HUES48 (cell line): Measurements from ENCODE around the gene C20orf144.
A peak's percentile ranks its signal among the peaks of the same experiment; 100 is the strongest.

ENCODE experiments used
- H3K27ac ChIP-seq: one replicate; pipeline ENCODE4 v1.7.0; 2013; ENCODE audit warnings: low read depth, low read length, inconsistent platforms
- H3K27me3 ChIP-seq: 2 replicates; pipeline ENCODE4 v1.6.1; 2013; ENCODE audit warnings: mild to moderate bottlenecking, low read length; ENCODE audit not compliant: control insufficient read depth, insufficient read depth
- H3K36me3 ChIP-seq: 2 replicates; pipeline ENCODE4 v1.6.1; 2013; ENCODE audit warnings: low read length; ENCODE audit not compliant: control insufficient read depth, insufficient read depth
- H3K4me1 ChIP-seq: 2 replicates; pipeline ENCODE4 v1.6.1; 2013; ENCODE audit warnings: mild to moderate bottlenecking, low read length; ENCODE audit not compliant: control insufficient read depth, insufficient read depth
- H3K4me3 ChIP-seq: 2 replicates; pipeline ENCODE4 v1.5.1; 2013; ENCODE audit warnings: mild to moderate bottlenecking, low read depth, low read length
- H3K9ac ChIP-seq: 2 replicates; pipeline ENCODE4 v1.6.1; 2013; ENCODE audit warnings: mild to moderate bottlenecking, low read depth, low read length, moderate library complexity
- H3K9me3 ChIP-seq: 2 replicates; pipeline ENCODE4 v1.6.1; 2013; ENCODE audit warnings: low read length; ENCODE audit not compliant: control insufficient read depth, insufficient read depth

The C20orf144 gene

GRCh38 chr20:33702861-33703260, 40.7 kb downstream of the C20orf144 start:
- Histone ChIP-seq H3K4me3 (no peak overlapping the region), H3K9ac (no peak overlapping the region), H3K27me3 (no peaks in the 10 kb centered on the region), H3K4me1 (no peaks in the 10 kb centered on the region), H3K27ac (no peak overlapping the region), H3K9me3 (no peaks in the 10 kb centered on the region; the same call in 1 of the 2 replicates), H3K36me3 (no peaks in the 10 kb centered on the region)

- Histone ChIP-seq H3K27ac (no peak overlapping the region), H3K9ac (no peak overlapping the region), H3K4me1 (no peaks in the 10 kb centered on the region), H3K9me3 (no peaks in the 10 kb centered on the region), H3K27me3 (no peaks in the 10 kb centered on the region), H3K4me3 (no peak overlapping the region), H3K36me3 (no peaks in the 10 kb centered on the region)
Observed at GRCh38 chr20:33703498-33704137, 41.5 kb downstream of the C20orf144 start.

GRCh38 chr20:33704197-33704924, 42.2 kb downstream of the C20orf144 start:
- Histone ChIP-seq H3K27me3 (no peaks in the 10 kb centered on the region), H3K9me3 (no peaks in the 10 kb centered on the region), H3K9ac (no peak overlapping the region), H3K27ac (no peak overlapping the region), H3K4me3 (no peak overlapping the region), H3K36me3 (no peaks in the 10 kb centered on the region), H3K4me1 (no peaks in the 10 kb centered on the region; the same call in 1 of the 2 replicates)

- H3K27me3 ChIP-seq = no peaks in the 10 kb centered on the region
- no peaks in the 10 kb centered on the region for H3K36me3 ChIP-seq
- H3K9me3 ChIP-seq = no peaks in the 10 kb centered on the region
- H3K4me1 ChIP-seq = no peaks in the 10 kb centered on the region; the same call in 1 of the 2 replicates
- H3K27ac ChIP-seq = no peak overlapping the region
- no peak overlapping the region for H3K4me3 ChIP-seq
- H3K9ac ChIP-seq = no peak overlapping the region
Observed at GRCh38 chr20:33707668-33708067, 45.5 kb downstream of the C20orf144 start.

- no peaks in the 10 kb centered on the region for H3K36me3 ChIP-seq
- no peaks in the 10 kb centered on the region; the same call in 1 of the 2 replicates for H3K4me1 ChIP-seq
- no peak overlapping the region for H3K27ac ChIP-seq
- H3K9ac ChIP-seq = no peak overlapping the region
- no peak overlapping the region for H3K4me3 ChIP-seq
- no peaks in the 10 kb centered on the region for H3K9me3 ChIP-seq
- H3K27me3 ChIP-seq = no peaks in the 10 kb centered on the region
Observed at GRCh38 chr20:33709398-33709797, 47.3 kb downstream of the C20orf144 start.

- Histone ChIP-seq H3K4me1 (no peaks in the 10 kb centered on the region; the same call in 1 of the 2 replicates), H3K27ac (no peak overlapping the region), H3K9me3 (no peaks in the 10 kb centered on the region), H3K4me3 (no peak overlapping the region), H3K9ac (no peak overlapping the region), H3K27me3 (no peaks in the 10 kb centered on the region), H3K36me3 (no peaks in the 10 kb centered on the region)
Observed at GRCh38 chr20:33709905-33710541, 47.9 kb downstream of the C20orf144 start.

- Histone ChIP-seq H3K36me3 (no peaks in the 10 kb centered on the region), H3K4me3 (no peak overlapping the region), H3K9me3 (no peaks in the 10 kb centered on the region), H3K27me3 (no peaks in the 10 kb centered on the region), H3K9ac (no peak overlapping the region), H3K4me1 (no peaks in the 10 kb centered on the region; the same call in 1 of the 2 replicates), H3K27ac (peak overlapping the region; percentile 7)
Observed at GRCh38 chr20:33710681-33711445, 48.7 kb downstream of the C20orf144 start.

- Histone ChIP-seq H3K9ac (no peak overlapping the region), H3K9me3 (no peaks in the 10 kb centered on the region), H3K4me3 (no peak overlapping the region), H3K4me1 (no peaks in the 10 kb centered on the region; the same call in 1 of the 2 replicates), H3K27ac (no peak overlapping the region), H3K36me3 (no peaks in the 10 kb centered on the region), H3K27me3 (no peaks in the 10 kb centered on the region)
Observed at GRCh38 chr20:33711446-33711738, 49.3 kb downstream of the C20orf144 start.
